Measurements from ENCODE around the gene PITPNM3. TPM values are rescaled to one million over a fixed set of nuclear protein-coding genes. Genes with fewer than 3 reads are reported as not detected.
A peak's percentile ranks its signal among the peaks of the same experiment; 100 is the strongest.

The PITPNM3 gene
- total RNA-seq, 4 donors from 2014 or later = 4.0 to 10.9 (median 5.6) TPM

GRCh38 chr17:6454495-6455320 is 101.6 kb downstream of the PITPNM3 start:
- 43 to 62% methylated on average over 7 to 26 of the region's 35 CpGs for WGBS, 2 donors
- H3K27ac ChIP-seq = peak overlapping the region; percentile 26 to 44 (median 37)
- H3K9me3 ChIP-seq = no peaks in the 10 kb centered on the region
- DNase-seq = no peak
- peak overlapping the region in 1 of 3 donors; percentile 24 for H3K4me3 ChIP-seq (replicated peaks in 1 of 3)
- TF ChIP-seq CTCF (IDR thresholded peaks at IDR 0.05) = no peak
- TF ChIP-seq POLR2A (IDR thresholded peaks at IDR 0.05) = no peak
- no peaks in the 10 kb centered on the region for H3K36me3 ChIP-seq
- no peaks in the 10 kb centered on the region for H3K27me3 ChIP-seq
- intact Hi-C loops (cut with DNase I) = no loop called here
- H3K4me1 ChIP-seq = peaks cover 4 to 7% of the 10 kb centered on the region in 2 donors

- no peaks in the 10 kb centered on the region for H3K36me3 ChIP-seq
- H3K4me3 ChIP-seq (replicated peaks in 1 of 3) = no peak overlapping the region
- TF ChIP-seq CTCF (IDR thresholded peaks at IDR 0.05) (no peak), POLR2A (IDR thresholded peaks at IDR 0.05) (no peak)
- WGBS, 2 donors = 80 to 84% methylated on average over 5 of the region's 14 CpGs
- H3K9me3 ChIP-seq = no peaks in the 10 kb centered on the region
- no peak for DNase-seq
- H3K4me1 ChIP-seq = peaks cover 4 to 7% of the 10 kb centered on the region in 2 donors
- no peaks in the 10 kb centered on the region for H3K27me3 ChIP-seq
- no peak overlapping the region for H3K27ac ChIP-seq
- intact Hi-C loops (cut with DNase I) = no loop called here
Measured at GRCh38 chr17:6453279-6454024, 102.9 kb downstream of the PITPNM3 start.

GRCh38 chr17:6452471-6453266 is 103.7 kb downstream of the PITPNM3 start:
- H3K36me3 ChIP-seq = no peaks in the 10 kb centered on the region
- intact Hi-C loops (cut with DNase I) = no loop called here
- H3K4me3 ChIP-seq (replicated peaks in 1 of 3) = no peak overlapping the region
- H3K9me3 ChIP-seq = no peaks in the 10 kb centered on the region
- no peaks in the 10 kb centered on the region for H3K27me3 ChIP-seq
- TF ChIP-seq POLR2A (IDR thresholded peaks at IDR 0.05) (no peak), CTCF (IDR thresholded peaks at IDR 0.05) (peak in 3 of 6 experiments; percentile 7 to 32 (median 16))
- H3K27ac ChIP-seq = no peak overlapping the region
- peaks cover 4 to 7% of the 10 kb centered on the region in 2 donors for H3K4me1 ChIP-seq
- no peak for DNase-seq
- 84 to 91% methylated on average over 10 of the region's 10 CpGs for WGBS, 2 donors

GRCh38 chr17:6450926-6451832 is 105.2 kb downstream of the PITPNM3 start:
- H3K9me3 ChIP-seq = no peaks in the 10 kb centered on the region
- no peak for DNase-seq
- no peak overlapping the region for H3K27ac ChIP-seq
- H3K4me1 ChIP-seq = peaks cover 4 to 7% of the 10 kb centered on the region in 2 donors
- no peaks in the 10 kb centered on the region for H3K36me3 ChIP-seq
- H3K27me3 ChIP-seq = no peaks in the 10 kb centered on the region
- intact Hi-C loops (cut with DNase I) = no loop called here
- TF ChIP-seq POLR2A (IDR thresholded peaks at IDR 0.05) = no peak
- TF ChIP-seq CTCF (IDR thresholded peaks at IDR 0.05) = no peak
- WGBS, 2 donors = 66 to 68% methylated on average over 12 of the region's 12 CpGs
- no peak overlapping the region for H3K4me3 ChIP-seq (replicated peaks in 1 of 3)
